ENCODE results near the gene GIGYF1.
"Not testable (repeated sequence)": the region's sequence is repeated elsewhere in the genome, so short reads cannot be mapped to it uniquely, and the experiment has no call there.

GIGYF1 gene

GRCh38 chr7:100671353-100672327, 22.4 kb downstream of the GIGYF1 start:
- DNase-seq = no peak

GRCh38 chr7:100670074-100670473, 24.0 kb downstream of the GIGYF1 start:
- no peak for DNase-seq

GRCh38 chr7:100669106-100669505, 24.9 kb downstream of the GIGYF1 start:
- DNase-seq = not testable (repeated sequence)

- DNase-seq = no peak
Observed at GRCh38 chr7:100668069-100668449, 26.0 kb downstream of the GIGYF1 start.

GRCh38 chr7:100667331-100668068, 26.6 kb downstream of the GIGYF1 start:
- DNase-seq = no peak

GRCh38 chr7:100665168-100665726, 28.8 kb downstream of the GIGYF1 start:
- DNase-seq = no peak

- DNase-seq = not testable (repeated sequence)
Observed at GRCh38 chr7:100662194-100662776, 31.8 kb downstream of the GIGYF1 start.

GRCh38 chr7:100655908-100656674, 38.0 kb downstream of the GIGYF1 start, which contains the start of gene ACTL6B:
Gene ACTL6B, minus strand, starts transcription at chr7:100656448. Its CDS starts 94 bp downstream, at chr7:100656354.
- DNase-seq = peak; percentile 81 to 87

- DNase-seq = no peak
Observed at GRCh38 chr7:100654908-100655831, 38.9 kb downstream of the GIGYF1 start.

GRCh38 chr7:100649826-100650565, 44.1 kb downstream of the GIGYF1 start:
- DNase-seq = no peak

- DNase-seq = no peak
Observed at GRCh38 chr7:100642534-100642907, 51.5 kb downstream of the GIGYF1 start.

GRCh38 chr7:100641860-100642533, 52.1 kb downstream of the GIGYF1 start:
- no peak for DNase-seq

- DNase-seq = no peak
Observed at GRCh38 chr7:100641463-100641859, 52.6 kb downstream of the GIGYF1 start, which contains the start of gene TFR2. Gene TFR2, minus strand, starts transcription at chr7:100641552. Its CDS starts 43 bp downstream, at chr7:100641509.

GRCh38 chr7:100640517-100641440, 53.3 kb downstream of the GIGYF1 start:
- no peak for DNase-seq

GRCh38 chr7:100639995-100640516, 54.0 kb downstream of the GIGYF1 start:
- DNase-seq = no peak

GRCh38 chr7:100632951-100633717, 60.9 kb downstream of the GIGYF1 start:
- DNase-seq = no peak

- DNase-seq = no peak
Observed at GRCh38 chr7:100630066-100630465, 64.0 kb downstream of the GIGYF1 start.

All from SHP77 (cell line).